DMS 273 (cell line): ENCODE results near the gene IMP4.

Experiments
- DNase-seq: peaks from one replicate; lab custom pipeline; 2025; ENCODE audit not compliant: unreplicated experiment; lab: John Stamatoyannopoulos, UW

Gene IMP4

DNA sequence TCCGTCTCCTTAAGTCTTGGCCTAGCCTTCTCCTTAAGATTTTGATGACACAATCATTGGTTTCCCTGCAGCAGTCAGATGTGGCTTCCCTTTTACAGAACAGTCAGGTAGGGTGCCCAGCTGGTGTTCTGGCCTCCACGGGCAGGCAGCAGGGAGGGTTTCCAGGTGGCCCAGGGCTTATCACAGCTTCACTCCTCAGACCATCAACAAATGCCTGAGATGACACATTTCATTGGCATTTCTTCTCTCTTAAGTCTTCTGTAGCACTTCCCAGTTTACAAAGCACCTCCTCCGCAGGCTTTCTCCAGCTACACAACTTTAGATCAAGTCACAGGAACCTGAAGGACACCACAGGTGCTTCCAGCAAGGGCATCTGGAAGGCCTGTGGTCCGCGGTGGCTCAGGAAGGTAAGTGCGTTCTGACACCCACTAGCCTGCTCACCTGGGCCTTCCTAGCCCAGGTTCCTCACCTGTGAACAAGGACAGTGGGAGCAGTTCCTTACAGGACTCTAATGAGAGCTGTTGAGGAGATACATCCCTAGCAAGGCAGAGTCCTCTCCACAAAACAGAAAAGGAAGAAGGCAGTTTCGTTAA, 50.7 kb downstream of the IMP4 start:
- DNase-seq: no peak
